Stimulated activated CD8-positive, alpha-beta memory T cell treated with anti-CD3 and anti-CD28 coated beads, Interleukin-4, amount 100 ng/mL, for 1 hour (primary cell): ENCODE measurements around the gene JMY.
"Not testable (repeated sequence)": the region's sequence is repeated elsewhere in the genome, so short reads cannot be mapped to it uniquely, and the experiment has no call there.

ENCODE experiments used
- DNase-seq, 2 donors: peaks; one replicate each; pipeline ENCODE4 v3.0.0-alpha.2; 2020; ENCODE audit warnings: low read depth in 2 of 2, low spot score in 1 of 2

The JMY gene

DNA sequence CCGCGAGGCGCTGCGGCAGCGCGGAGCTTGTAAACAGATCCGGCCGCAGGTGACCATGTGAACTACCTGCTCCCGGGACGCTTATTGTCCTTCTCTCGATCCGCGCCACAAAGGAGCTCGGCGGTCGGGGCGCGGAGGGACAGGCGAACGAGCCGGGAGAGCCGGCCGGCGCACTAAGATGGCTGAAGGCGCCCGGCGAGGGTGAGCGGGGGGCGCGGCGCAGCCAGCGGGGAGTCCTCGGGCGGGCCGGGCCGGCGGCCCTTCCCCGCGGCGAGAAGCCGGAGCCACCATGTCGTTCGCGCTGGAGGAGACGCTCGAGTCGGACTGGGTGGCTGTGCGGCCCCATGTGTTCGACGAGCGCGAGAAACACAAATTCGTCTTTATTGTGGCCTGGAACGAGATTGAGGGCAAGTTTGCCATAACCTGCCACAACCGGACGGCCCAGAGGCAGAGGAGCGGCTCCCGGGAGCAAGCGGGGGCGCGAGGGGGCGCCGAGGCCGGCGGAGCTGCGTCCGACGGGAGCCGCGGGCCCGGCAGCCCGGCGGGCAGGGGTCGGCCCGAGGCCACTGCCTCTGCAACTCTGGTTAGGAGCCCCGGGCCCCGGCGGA is 535 bp downstream of the JMY start:
- no peak for DNase-seq

DNA sequence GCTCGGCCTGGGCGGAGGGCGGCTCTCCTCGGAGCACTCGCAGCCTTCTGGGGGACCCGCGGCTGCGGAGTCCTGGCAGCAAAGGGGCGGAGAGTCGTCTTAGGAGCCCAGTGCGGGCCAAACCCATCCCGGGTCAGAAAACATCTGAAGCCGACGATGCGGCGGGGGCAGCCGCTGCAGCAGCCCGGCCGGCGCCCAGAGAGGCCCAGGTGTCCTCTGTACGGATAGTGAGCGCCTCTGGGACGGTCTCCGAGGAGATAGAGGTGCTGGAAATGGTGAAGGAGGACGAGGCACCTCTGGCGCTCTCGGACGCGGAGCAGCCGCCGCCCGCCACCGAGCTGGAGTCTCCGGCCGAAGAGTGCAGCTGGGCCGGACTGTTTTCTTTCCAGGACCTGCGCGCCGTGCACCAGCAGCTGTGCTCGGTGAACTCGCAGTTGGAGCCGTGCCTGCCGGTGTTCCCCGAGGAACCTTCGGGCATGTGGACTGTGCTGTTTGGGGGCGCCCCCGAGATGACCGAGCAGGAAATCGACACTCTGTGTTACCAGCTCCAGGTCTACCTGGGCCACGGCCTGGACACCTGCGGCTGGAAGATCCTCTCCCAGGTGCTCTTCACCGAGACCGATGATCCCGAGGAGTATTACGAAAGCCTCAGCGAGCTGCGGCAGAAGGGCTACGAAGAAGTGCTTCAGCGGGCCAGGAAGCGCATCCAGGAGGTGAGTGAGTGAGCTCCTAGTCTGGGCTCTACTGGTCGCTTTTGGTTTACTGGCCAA is 1.2 kb downstream of the JMY start:
- DNase-seq: no peak

DNA sequence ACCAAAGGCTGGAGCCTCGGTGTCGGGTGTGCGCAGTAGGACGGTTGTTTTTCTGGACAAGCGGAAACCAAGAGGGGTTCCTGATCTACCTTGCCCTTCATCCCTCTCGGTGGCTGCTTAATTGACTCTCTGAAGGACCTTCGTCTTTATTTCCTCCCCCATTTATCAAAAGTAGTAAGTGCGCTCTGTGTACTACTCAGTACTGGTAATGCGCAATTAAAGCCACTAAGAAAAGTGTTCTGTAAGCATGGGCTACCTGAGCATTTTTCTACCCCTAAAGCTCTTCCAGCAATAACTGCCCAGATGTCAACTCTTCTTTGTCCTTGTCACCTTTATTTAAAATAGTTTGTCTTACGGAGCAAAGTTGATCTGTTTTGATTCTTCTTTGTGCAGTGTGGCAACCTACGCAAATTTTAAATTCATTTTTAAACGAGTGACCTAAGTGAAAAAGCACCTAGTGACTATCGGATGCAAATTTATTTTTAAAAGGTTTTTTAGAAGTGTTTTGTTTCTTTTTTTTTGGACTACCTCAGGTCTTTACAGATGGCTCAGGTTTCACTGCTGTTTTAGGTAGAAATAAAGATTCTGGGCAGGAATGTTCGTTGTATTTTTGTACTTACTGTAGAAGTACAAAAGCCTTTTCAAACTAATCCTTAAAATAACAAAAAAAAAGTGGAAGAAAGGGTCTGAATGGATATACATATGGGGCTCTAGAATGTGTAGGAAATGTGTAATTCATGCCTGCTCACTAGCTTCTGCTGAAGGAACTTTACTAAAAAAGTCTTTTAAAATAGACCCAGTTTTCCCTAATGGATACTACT is 2.0 kb downstream of the JMY start:
- DNase-seq: no peak

DNA sequence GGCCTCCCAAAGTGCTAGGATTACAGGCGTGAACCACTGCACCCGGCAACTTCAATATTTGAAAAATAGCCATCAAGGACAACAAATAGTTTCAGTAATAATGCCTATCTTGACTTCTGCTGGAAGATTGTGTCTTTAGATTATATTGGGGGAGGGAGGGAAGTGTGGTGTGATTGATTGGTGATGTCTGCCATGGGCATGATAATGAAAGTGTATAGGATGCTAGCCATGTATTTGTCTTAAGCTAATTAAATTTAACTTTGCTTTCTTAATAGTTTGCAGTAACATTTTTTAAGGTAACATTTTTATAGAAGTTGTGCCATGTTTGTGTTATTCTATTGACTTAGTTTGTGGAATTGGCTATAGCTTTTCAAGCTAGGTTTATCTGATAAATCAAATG is 4.6 kb downstream of the JMY start:
- DNase-seq: no peak

DNA sequence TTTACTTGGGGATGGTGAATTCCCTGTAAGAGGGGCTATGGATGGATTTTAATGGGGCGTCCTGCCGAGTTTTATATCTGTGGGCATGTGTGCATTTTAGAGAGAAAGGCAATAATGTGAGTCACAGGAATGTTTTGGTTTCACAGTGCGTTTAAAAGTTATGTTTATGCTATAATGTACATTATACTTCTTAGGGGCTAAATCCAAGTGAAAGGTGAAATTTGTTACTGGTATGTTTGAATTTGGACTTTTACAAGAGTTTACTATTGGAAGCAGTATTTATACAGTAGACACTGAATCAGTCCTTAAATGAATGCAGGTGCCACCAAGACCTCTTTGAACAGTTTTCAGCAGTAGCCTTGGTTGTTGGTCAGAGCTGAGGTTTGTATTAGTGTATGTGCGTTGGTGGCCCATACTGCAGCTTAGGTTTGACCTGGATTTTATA is 5.6 kb downstream of the JMY start:
- DNase-seq: no peak

DNA sequence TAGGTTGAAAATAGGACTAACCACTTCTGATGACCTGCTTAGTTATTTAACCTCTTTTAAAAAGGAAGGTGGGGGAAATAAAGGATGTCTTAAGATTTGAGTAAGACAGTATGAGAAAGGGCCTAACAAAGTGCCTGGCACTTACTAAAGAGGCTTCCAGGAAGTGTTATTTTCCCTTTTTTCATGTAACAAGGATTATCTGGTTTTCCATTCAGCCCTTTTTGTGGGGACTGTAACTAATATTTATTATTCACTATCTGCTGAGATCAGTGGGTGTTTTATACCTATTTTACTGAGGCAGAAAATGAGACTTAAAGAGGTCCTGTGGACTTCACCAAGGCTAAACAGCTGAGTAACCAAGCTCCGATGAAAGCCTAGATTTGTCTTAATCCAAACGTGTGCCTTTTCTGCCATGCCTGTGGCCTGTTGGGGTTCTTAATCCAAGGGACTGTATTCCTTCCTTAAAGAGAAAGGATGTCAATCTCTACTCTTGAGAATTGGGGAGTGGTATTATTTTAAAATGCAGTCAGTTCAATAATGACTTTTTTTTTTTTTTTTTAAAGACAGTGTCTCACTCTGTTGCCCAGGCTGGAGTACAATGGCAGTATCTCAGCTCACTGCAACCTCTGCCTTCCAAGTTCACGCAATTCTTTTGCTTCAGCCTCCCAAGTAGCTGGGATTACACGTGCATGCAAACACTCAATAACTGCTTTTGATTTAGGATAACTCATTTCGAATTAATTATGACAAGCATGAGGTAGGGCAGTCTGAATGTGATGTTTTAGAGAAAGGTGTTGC is 6.5 kb downstream of the JMY start:
- no peak for DNase-seq

DNA sequence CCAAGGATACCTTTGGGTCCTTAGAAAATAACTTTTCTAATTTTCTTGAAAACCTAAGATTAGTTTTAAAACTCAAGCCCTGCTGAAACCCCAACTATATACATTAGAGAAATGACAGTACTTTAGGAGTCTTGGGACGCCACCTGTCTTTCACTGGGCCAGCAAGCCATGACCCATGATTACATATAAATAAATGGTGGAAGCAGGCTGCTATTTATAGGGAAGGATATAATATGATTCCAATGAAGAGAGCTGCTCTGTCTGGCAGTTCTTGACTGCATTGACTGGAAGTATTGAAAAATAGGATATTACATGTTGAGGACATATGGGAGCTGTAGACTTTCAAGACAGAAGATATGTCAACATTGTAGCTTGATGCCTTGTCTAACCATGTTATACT is 7.3 kb downstream of the JMY start:
- no peak for DNase-seq

DNA sequence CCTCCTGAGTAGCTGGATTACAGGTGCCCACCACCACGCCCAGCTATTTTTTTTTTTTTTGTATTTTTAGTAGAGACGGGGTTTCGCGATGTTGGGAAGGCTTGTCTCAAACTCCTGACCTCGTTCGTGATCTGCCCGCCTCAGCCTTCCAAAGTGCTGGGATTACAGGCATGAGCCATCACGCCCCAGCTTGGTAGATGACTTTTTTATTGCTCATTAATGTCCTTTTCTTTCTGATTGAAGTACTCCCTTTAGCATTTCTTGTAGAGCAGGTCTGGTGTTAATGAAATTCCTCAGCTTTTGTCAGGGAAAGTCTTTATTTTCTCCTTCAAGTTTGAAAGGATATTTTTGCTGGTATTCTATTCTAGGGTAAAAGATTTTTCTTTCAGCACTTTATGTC is 18.1 kb downstream of the JMY start:
- DNase-seq: not testable (repeated sequence)

DNA sequence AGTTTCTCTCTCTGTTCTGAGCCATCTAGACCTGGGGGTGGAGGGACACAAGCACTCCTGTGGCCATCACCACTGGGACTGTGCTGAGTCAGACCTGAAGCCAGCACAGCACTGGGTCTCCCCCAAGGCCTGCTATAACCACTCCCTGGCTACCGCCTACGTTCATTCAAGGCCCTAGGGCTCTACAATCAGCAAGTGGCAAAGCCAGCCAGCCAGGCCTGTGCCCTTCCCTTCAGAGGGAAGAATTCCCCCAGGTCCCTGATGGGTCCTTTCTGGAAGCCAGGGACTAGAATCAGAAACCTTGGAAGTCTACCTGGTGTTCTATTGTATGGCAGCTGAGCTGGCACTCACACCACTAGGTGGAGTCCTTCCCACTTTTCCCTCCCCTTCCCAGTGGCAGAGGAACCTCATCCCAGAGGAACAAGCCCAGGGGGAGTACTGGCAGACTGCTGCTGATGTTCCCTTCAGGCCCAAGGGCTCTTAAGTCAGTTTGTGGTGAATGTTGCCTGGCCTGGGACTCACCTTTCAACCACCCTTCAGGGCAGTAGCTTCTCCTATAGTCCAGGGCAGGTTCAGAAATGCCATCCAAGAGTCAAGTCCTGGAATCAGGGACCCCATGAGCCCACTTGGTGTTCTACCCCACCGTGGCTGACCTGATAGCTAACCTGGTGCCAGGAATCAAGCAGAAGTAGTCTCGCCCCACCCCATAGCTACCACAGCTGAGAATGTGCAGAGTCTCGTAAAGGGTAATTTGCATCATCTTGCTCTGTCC is 20.0 kb downstream of the JMY start:
- no peak for DNase-seq

DNA sequence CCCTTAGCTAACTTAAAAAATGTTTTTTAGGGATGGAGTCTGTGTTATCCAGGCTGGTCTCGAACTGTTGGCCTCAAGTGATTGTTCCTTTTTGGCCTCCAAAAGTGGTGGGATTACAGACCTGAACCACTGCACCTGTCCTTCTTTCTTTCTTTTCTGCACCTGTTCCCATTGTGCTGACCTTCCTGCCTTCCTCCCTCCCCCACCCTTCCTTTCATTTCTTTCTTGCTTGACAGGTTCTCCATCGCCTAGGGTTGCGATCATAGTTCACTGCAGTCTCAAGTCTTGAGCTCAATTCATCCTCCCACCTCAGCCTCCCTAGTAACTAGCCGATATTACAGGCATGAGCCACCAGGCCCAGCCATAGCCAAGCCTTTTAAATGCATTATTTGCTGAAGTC is 20.6 kb downstream of the JMY start:
- DNase-seq: no peak

DNA sequence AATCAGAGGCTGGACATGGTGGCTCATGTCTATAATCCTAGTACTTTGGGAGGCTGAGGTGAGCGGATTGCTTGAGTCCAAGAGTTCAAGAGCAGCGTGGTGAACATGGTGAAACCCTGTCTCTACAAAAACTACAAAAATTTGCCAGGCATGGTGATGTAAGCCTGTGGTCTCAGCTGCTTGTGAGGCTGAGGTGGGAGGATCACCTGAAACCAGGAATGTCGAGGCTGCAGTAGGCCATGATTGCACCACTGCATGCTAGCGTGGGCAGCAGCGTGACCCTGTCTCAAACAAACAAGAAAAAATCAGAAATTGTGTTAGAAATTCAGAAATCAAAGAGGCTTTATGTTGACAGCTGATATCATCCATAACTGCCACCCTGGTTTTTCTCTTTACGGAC is 21.4 kb downstream of the JMY start:
- DNase-seq: no peak

DNA sequence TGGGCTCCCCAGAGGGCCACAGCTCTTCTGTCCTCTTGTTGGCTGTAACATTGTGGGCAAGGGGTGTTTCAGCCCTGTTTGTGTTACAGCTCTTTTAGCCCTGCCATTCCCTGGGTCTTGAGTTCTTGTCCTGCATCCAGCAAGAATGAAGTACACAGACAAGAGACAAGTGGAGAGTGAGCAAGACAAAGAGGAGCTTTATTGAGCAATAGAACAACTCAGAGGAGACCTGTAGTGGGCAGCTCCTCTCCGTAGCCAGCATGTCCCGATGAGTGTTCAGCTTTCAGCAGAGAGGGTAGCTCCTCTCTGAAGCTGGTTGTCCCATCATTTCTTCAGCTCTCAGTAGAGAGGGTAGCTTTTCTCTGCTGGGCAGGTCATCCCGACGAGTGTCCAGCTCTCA is 22.9 kb downstream of the JMY start:
- DNase-seq: no peak

DNA sequence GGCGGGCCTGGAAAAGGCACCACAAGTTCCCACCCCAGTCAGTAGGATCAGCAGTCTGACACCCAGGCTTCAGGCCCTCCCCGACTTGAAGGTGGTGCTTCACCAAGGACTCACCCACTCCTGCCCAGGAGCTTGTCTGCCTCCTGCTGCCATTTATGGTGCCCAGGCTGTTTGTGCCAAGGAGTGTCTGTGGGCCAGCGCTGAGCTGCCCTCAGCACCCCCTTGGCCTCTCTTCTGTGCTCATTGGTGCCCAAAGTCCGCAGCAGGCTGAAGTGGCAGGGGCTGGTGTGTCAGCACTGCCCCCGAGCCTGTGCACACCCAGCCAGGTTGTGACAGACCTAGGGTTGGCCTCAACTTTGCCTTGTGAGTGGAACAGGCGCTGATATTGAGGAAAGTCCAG is 23.5 kb downstream of the JMY start:
- DNase-seq: no peak

DNA sequence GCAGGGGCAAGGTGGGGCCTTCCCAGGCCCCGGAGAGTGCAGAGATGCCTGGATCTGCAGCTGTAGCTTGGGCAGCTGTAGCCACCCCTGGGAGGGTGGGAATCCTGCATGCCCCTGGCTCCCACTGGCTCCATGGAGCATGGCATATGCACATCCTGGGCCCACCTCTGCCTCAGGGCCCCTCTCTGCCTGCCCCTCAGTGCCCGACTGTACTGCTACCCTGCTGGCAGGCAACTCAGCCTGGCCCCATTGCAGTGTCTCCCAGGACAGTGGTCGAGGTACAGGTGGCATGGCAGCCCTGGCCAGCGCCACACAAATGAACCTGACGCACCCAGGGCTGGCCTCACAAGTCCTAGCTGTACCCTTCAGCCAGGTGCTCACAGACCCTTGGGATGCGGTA is 23.9 kb downstream of the JMY start:
- DNase-seq: no peak

DNA sequence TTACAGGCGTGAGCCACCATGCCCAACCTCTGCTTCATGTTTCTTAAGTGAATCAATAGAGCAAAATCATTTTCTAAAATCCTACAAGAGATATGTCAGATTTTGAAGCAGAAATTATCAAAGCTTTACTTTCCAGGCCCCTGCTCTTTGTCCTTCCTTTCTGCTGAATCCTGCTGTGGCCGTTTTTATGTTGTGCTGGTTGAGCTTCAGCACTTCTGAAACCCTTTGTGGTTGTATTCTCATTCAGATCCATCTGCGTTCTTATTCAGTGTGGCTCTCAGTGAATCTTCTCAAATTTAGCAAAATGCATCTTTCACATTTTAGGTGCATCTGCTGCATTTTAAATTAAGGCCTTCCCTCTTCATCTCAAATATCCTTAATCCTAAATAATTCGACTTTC is 26.0 kb downstream of the JMY start:
- no peak for DNase-seq

DNA sequence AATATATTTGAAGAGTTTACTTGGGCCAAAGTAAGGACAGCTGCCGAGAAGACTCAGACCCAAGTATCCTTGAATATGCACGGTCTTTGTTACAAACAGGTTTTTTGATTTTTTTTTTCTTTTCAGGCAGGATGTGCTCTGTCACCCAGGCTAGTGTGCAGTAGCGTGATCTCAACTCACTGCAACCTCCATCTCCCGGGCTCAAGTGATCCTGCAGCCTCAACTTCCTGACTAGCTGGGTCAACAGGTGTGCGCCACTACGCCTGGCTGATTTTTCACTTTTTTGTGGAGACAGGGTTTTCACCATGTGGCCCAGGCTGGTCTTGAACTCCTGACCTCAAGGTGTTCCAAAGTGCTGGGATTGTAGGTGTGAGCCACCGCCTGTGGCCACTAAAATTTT is 27.4 kb downstream of the JMY start:
- DNase-seq: no peak

DNA sequence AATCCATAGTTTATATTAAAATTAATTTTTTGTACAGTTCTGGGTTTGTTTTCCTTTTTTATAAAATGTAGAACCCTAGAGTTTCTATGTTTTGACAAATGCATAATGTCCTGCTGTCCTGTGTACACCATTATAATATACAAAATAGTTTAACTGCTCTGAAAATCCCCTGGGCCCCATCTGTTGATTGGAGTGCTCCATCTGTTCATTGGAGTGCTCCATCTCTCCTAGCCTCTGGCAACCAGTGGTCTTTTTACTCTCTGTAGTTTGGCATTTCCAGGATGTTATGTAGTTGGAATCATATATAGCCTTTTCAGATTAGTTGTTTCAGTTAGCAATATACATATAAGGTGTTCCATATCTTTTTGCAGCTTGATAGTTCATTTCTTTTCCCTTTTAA is 31.2 kb downstream of the JMY start:
- DNase-seq: no peak

DNA sequence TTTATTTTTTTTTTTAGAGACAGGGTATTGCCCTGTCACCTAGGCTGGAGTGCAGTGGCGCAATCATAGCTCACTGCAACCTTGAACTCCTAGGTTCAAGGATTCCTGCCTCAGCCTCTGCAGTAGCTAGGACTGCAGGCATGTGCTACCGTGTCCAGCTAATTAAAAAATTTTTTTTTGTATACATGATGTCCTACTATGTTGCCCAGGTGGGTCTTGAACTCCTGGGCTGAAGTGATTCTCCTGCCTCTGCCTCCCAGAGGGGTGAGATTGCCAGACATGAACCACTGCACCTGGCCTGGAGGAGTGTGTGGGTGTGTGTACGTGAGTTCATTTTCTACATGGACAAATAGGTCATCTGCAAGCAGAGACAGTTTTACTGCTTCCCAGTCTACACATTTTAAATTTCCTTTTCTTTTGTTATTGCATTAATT is 33.8 kb downstream of the JMY start:
- DNase-seq: no peak

DNA sequence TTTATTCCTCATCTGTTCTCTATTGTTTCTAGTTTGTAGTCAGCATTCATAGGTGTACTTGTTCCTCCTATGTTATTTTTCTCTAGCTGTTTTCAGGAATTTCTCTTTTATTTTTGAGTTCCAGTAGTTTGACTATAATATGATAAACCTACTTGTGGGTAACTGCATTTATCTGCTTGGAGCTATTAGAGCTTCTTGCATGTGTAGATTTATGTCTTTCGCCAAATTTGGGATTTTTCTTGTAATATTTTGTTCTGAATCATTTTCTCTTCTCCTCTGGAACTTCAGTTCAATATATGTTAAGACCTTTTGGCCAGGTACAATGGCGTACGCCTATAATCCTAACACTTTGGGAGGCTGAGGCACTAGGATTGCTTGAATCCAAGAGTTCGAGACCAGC is 37.4 kb downstream of the JMY start:
- no peak for DNase-seq

DNA sequence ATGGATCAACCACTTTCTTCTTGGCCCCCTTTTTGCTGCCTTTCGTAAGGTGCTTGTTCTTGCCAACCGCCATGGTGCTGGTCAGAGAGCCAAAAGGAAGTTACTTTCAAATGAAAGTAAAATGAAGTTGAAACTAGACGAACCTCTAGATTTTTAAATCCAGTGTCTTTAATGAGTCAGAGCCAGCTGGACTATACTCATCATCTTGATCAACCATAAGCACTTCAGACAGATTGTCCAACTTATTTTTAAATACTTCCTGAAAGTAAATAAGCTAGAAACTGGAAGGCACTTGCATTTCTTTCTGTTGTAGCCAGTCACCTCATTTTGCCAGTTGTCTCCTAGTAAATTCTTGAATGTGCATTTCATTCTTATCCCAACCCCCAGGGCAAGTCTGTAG is 48.9 kb downstream of the JMY start:
- no peak for DNase-seq

DNA sequence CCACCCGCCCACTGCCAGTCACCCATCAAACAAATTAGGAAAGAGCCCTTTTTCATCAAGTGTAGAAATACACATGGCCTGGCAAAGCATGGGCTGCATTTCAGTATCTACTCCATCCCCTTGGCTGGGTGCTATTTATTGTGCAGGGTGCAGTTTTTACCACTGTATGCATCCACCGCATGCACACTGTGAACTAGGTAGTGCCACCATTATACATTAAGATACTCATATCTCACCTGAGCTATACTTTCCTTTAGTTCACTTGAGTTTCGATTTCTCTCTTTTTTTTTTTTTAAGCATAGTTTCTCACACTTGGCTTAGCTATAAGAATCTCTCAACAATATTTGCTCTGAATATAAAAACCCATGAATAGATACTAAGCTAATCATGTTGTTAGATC is 49.4 kb downstream of the JMY start:
- DNase-seq: no peak
